Measurements from ENCODE around the gene KRTAP4-4. TPM values are rescaled to one million over a fixed set of nuclear protein-coding genes. Genes with fewer than 3 reads are reported as not detected.

KRTAP4-4 gene
- total and polyA plus RNA-seq, 9 of the 15 experiments (the other 6 are each of a cell fraction or from before 2014, with no cell fraction given), result not detected

GRCh38 chr17:41141361-41141760, 19.2 kb downstream of the KRTAP4-4 start (continued):
- TF ChIP-seq ZFP91 (CRISPR knock-in tag; IDR thresholded peaks at IDR 0.05), result no peak
- TF ChIP-seq STAT5B (CRISPR knock-in tag; IDR thresholded peaks at IDR 0.05), result no peak
- no peak for TF ChIP-seq IRF1 (CRISPR knock-in tag; IDR thresholded peaks at IDR 0.05; ENCODE audit: borderline replicate concordance)
- TF ChIP-seq ZBTB26 (CRISPR knock-in tag; IDR thresholded peaks at IDR 0.05), result no peak
- no peak for TF ChIP-seq NR3C1 (CRISPR knock-in tag; IDR thresholded peaks at IDR 0.05)
- TF ChIP-seq RREB1 (CRISPR knock-in tag; IDR thresholded peaks at IDR 0.05), result no peak
- TF ChIP-seq E2F3 (CRISPR knock-in tag; IDR thresholded peaks at IDR 0.05), result no peak
- no peak for TF ChIP-seq MTA2 (IDR thresholded peaks at IDR 0.05; ENCODE audit: low read depth)
- TF ChIP-seq RAD21 (CRISPR knock-in tag; conservative IDR thresholded peaks at IDR 0.05 in 1 of 2, IDR thresholded peaks at IDR 0.05 in 1 of 2), result no peak
- TF ChIP-seq ZC3H8 (IDR thresholded peaks at IDR 0.05), result no peak
- no peak for TF ChIP-seq NKRF (IDR thresholded peaks at IDR 0.05; ENCODE audit: borderline replicate concordance)
- TF ChIP-seq SRSF1 (IDR thresholded peaks at IDR 0.05; ENCODE audit: low read depth, low read length), result no peak
- TF ChIP-seq EP300 (IDR thresholded peaks at IDR 0.05; ENCODE audit: low read length), result no peak
- no peak for TF ChIP-seq DACH1 (IDR thresholded peaks at IDR 0.05; ENCODE audit: partially characterized antibody)

Measured in K562 (cell line).